ENCODE data around the gene ATP9B. TPM values are rescaled to one million over a fixed set of nuclear protein-coding genes. Genes with fewer than 3 reads are reported as not detected.

The ATP9B gene
- total and polyA plus RNA-seq, 4 donors: 12.6 to 77.0 (median 29.9) TPM

DNA sequence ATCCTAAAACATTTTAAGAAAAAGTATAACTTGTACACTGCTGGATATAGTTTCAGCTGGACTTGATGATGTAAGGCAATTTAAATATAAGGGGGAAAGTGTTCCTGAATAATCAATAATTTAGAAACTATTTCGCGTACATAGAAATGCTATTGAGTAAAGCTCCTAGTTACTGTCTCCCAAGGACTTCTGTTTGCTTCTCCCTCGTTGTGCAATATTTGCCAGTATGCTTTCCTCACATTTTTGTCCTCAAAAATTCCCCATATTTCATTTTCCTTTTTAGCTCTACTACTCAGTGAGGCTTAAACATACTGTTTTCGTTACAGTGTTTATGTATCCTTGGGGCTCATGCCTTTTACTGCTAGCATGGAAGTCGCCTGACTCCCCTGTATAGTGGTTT lies 36.9 kb downstream of the ATP9B start:
- Histone ChIP-seq H3K9ac (ENCODE audit: insufficient read depth in 1 of 2, low read length in 2 of 2) (no peak overlapping the region), H3K4me3 (no peak overlapping the region), H3K36me3 (ENCODE audit: control insufficient read depth in 4 of 4, insufficient read depth in 4 of 4, low read length in 4 of 4) (peaks cover 0 to 5% (median under 1%) of the 10 kb centered on the region in 4 donors), H3K27me3 (ENCODE audit: control insufficient read depth in 3 of 3, insufficient read depth in 3 of 3, low read length in 2 of 3) (no peaks in the 10 kb centered on the region), H3K27ac (ENCODE audit: low read depth in 1 of 2, low read length in 1 of 2) (no peak overlapping the region), H3K9me3 (ENCODE audit: control insufficient read depth in 4 of 4, insufficient read depth in 3 of 4, low read length in 3 of 4) (no peaks in the 10 kb centered on the region), H3K4me1 (ENCODE audit: control insufficient read depth in 5 of 5, insufficient read depth in 5 of 5, low read length in 5 of 5) (peaks cover 0 to 6% (median 0%) of the 10 kb centered on the region in 5 donors)
- WGBS, 2 donors: 78 to 83% methylated on average over 5 of the region's 5 CpGs
- DNase-seq: no peak
- no peak for ATAC-seq (ENCODE audit: insufficient read depth, low FRiP score)
- no peak for TF ChIP-seq CTCF (IDR thresholded peaks at IDR 0.05; ENCODE audit: control extremely low read depth, extremely low read depth)

GRCh38 chr18:79107886-79108285 lies 38.7 kb downstream of the ATP9B start:
- Histone ChIP-seq H3K9me3 (ENCODE audit: control insufficient read depth in 4 of 4, insufficient read depth in 3 of 4, low read length in 3 of 4) (no peaks in the 10 kb centered on the region), H3K4me3 (no peak overlapping the region), H3K36me3 (ENCODE audit: control insufficient read depth in 4 of 4, insufficient read depth in 4 of 4, low read length in 4 of 4) (peaks cover 0 to 4% (median under 1%) of the 10 kb centered on the region in 4 donors), H3K27me3 (ENCODE audit: control insufficient read depth in 3 of 3, insufficient read depth in 3 of 3, low read length in 2 of 3) (no peaks in the 10 kb centered on the region), H3K9ac (ENCODE audit: insufficient read depth in 1 of 2, low read length in 2 of 2) (no peak overlapping the region), H3K4me1 (ENCODE audit: control insufficient read depth in 5 of 5, insufficient read depth in 5 of 5, low read length in 5 of 5) (peaks cover 0 to 6% (median 0%) of the 10 kb centered on the region in 5 donors), H3K27ac (ENCODE audit: low read depth in 1 of 2, low read length in 1 of 2) (no peak overlapping the region)
- no peak for TF ChIP-seq CTCF (IDR thresholded peaks at IDR 0.05; ENCODE audit: control extremely low read depth, extremely low read depth)
- 96 to 97% methylated on average over 4 of the region's 4 CpGs for WGBS, 2 donors
- no peak for ATAC-seq (ENCODE audit: insufficient read depth, low FRiP score)
- DNase-seq: no peak

- H3K4me3 ChIP-seq: no peak overlapping the region
- H3K27me3 ChIP-seq (ENCODE audit: control insufficient read depth in 3 of 3, insufficient read depth in 3 of 3, low read length in 2 of 3): no peaks in the 10 kb centered on the region
- TF ChIP-seq CTCF (IDR thresholded peaks at IDR 0.05; ENCODE audit: control extremely low read depth, extremely low read depth): no peak
- H3K27ac ChIP-seq (ENCODE audit: low read depth in 1 of 2, low read length in 1 of 2): no peak overlapping the region
- 72 to 85% methylated on average over 7 of the region's 7 CpGs for whole genome bisulfite sequencing, 2 donors
- H3K36me3 ChIP-seq (ENCODE audit: control insufficient read depth in 4 of 4, insufficient read depth in 4 of 4, low read length in 4 of 4): peaks cover 0 to 4% (median 1%) of the 10 kb centered on the region in 4 donors
- no peak for DNase-seq
- H3K9ac ChIP-seq (ENCODE audit: insufficient read depth in 1 of 2, low read length in 2 of 2): no peak overlapping the region
- H3K9me3 ChIP-seq (ENCODE audit: control insufficient read depth in 4 of 4, insufficient read depth in 3 of 4, low read length in 3 of 4): no peaks in the 10 kb centered on the region
- H3K4me1 ChIP-seq (ENCODE audit: control insufficient read depth in 5 of 5, insufficient read depth in 5 of 5, low read length in 5 of 5): peaks cover 0 to 6% (median 0%) of the 10 kb centered on the region in 5 donors
- no peak for ATAC-seq (ENCODE audit: insufficient read depth, low FRiP score)
Measured at GRCh38 chr18:79108549-79109215, 39.5 kb downstream of the ATP9B start.

All from lung (tissue), 12 donors.